OCI-LY7 (cell line): ENCODE data around the gene MYMK.

Experiments
- EZH2phosphoT487 ChIP-seq: fragments of 200-600 bp; sonication (generic); IDR thresholded peaks from 2 replicates; pipeline ENCODE4 v1.6.1; 2018; ENCODE audit warnings: low read depth, borderline replicate concordance, mild to moderate bottlenecking, mixed run types, antibody characterized with exemption, low read length, moderate library complexity, mixed read lengths
- TF ChIP-seq, protein P1 (sequence below): fragments of 200-600 bp; sonication (generic); conservative IDR thresholded peaks from 2 replicates; pipeline ENCODE4 v1.5.1; 2014; ENCODE audit warnings: mild to moderate bottlenecking, antibody characterized with exemption, low read length, moderate library complexity, mixed read lengths

DNA sequence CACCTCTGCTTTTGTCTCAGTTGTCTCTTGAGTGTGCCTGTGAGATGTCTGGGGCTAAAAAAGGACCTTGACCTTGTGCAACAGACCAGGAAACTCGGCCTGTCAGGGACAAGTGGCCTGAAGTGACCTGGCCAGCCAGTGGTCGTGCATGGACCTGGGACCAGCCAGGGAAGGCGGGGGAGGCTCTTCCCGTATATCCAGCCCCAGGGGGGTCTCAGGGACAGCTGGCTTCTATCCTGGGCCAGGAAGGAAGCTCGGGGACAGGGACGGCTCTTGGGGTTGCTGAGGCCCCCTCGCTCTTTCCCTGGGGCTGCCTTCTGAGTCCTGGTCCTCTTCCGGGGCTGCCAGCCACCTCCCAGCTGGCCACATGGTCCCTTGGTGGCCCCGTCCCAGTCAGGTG, 6.5 kb upstream of the MYMK start:
- TF ChIP-seq, protein P1, sequence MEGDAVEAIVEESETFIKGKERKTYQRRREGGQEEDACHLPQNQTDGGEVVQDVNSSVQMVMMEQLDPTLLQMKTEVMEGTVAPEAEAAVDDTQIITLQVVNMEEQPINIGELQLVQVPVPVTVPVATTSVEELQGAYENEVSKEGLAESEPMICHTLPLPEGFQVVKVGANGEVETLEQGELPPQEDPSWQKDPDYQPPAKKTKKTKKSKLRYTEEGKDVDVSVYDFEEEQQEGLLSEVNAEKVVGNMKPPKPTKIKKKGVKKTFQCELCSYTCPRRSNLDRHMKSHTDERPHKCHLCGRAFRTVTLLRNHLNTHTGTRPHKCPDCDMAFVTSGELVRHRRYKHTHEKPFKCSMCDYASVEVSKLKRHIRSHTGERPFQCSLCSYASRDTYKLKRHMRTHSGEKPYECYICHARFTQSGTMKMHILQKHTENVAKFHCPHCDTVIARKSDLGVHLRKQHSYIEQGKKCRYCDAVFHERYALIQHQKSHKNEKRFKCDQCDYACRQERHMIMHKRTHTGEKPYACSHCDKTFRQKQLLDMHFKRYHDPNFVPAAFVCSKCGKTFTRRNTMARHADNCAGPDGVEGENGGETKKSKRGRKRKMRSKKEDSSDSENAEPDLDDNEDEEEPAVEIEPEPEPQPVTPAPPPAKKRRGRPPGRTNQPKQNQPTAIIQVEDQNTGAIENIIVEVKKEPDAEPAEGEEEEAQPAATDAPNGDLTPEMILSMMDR = no peak
- TF ChIP-seq EZH2phosphoT487 = no peak
